Neural cell (in vitro differentiated cells): Measurements from ENCODE around the gene ARHGEF4. TPM values are rescaled to one million over a fixed set of nuclear protein-coding genes. Genes with fewer than 3 reads are reported as not detected.

Source experiments
- H2AFZ ChIP-seq: fragments of 200-600, 300-800 bp; sonication (generic), shearing (Covaris generic); 2 replicates; pipeline ENCODE4 v1.6.0; 2014; ENCODE audit warnings: low read depth, mild to moderate bottlenecking, antibody characterized with exemption, low read length, moderate library complexity
- H3F3A ChIP-seq: fragments of 200-600 bp; shearing (Covaris generic); 2 replicates; pipeline ENCODE4 v1.6.1; 2016; ENCODE audit warnings: mild to moderate bottlenecking, moderate library complexity, mixed read lengths, antibody characterized with exemption, low read length; ENCODE audit not compliant: insufficient read depth, poor library complexity, severe bottlenecking
- H3K27ac ChIP-seq: fragments of 200-600, 300-800 bp; sonication (generic), shearing (Covaris generic); 2 replicates; pipeline ENCODE4 v1.5.1; 2014; ENCODE audit warnings: mild to moderate bottlenecking, low read length, moderate library complexity
- H3K27me3 ChIP-seq: fragments of 300-800, 200-600 bp; sonication (generic), shearing (Covaris generic); 2 replicates; pipeline ENCODE4 v1.6.0; 2014; ENCODE audit warnings: mild to moderate bottlenecking, low read depth, low read length, moderate library complexity; ENCODE audit not compliant: insufficient read depth
- H3K36me3 ChIP-seq: fragments of 300-800, 200-600 bp; sonication (generic), shearing (Covaris generic); 2 replicates; pipeline ENCODE4 v1.5.1; 2014; ENCODE audit warnings: mild to moderate bottlenecking, antibody characterized with exemption, low read length, moderate library complexity; ENCODE audit not compliant: insufficient read depth
- H3K4me2 ChIP-seq: fragments of 300-800, 200-600 bp; sonication (generic), shearing (Covaris generic); 2 replicates; pipeline ENCODE4 v1.6.0; 2014; ENCODE audit warnings: mild to moderate bottlenecking, low read length
- H3K4me3 ChIP-seq: fragments of 300-800, 200-600 bp; sonication (generic), shearing (Covaris generic); 2 replicates; pipeline ENCODE4 v1.5.1; 2014; ENCODE audit warnings: mild to moderate bottlenecking, low read length, moderate library complexity
- H3K79me2 ChIP-seq: fragments of 200-600 bp; shearing (Covaris generic); replicated peaks from 2 replicates; pipeline ENCODE4 v1.6.0; 2014; ENCODE audit warnings: mild to moderate bottlenecking, low read length, moderate library complexity; ENCODE audit not compliant: insufficient read depth
- H3K9ac ChIP-seq: fragments of 300-800, 200-600 bp; sonication (generic), shearing (Covaris generic); 2 replicates; pipeline ENCODE4 v1.6.1; 2016; ENCODE audit warnings: mild to moderate bottlenecking, low read length, mixed read lengths
- H3K9me2 ChIP-seq: fragments of 200-600 bp; shearing (Covaris generic); 2 replicates; pipeline ENCODE4 v1.6.1; 2016; ENCODE audit warnings: mild to moderate bottlenecking, low read length, mixed read lengths; ENCODE audit not compliant: insufficient read depth
- H3K9me3 ChIP-seq: fragments of 200-600, 300-800 bp; sonication (generic), shearing (Covaris generic); 2 replicates; pipeline ENCODE4 v1.6.1; 2016; ENCODE audit warnings: mild to moderate bottlenecking, mixed run types, low read length, moderate library complexity, mixed read lengths
- H4K20me1 ChIP-seq: fragments of 200-600 bp; shearing (Covaris generic); 2 replicates; pipeline ENCODE4 v1.6.1; 2016; ENCODE audit warnings: mild to moderate bottlenecking, mixed run types; ENCODE audit not compliant: insufficient read depth
- CTCF ChIP-seq: fragments of 450-650 bp; IDR thresholded peaks from 2 replicates; pipeline ENCODE4 v1.5.1; 2014; ENCODE audit warnings: antibody characterized with exemption, mild to moderate bottlenecking, moderate library complexity; ENCODE audit not compliant: poor library complexity, severe bottlenecking
- EP300 ChIP-seq: fragments of 450-650 bp; conservative IDR thresholded peaks from 2 replicates; pipeline ENCODE4 v1.6.1; 2014; ENCODE audit warnings: antibody characterized with exemption, mild to moderate bottlenecking, moderate library complexity; ENCODE audit not compliant: poor library complexity, severe bottlenecking
- EZH2 ChIP-seq: fragments of 200-600, 300-800 bp; shearing (Covaris generic), sonication (generic); IDR thresholded peaks from 2 replicates; pipeline ENCODE4 v1.6.1; 2014; ENCODE audit warnings: antibody characterized with exemption, low read length, borderline replicate concordance, mild to moderate bottlenecking; ENCODE audit not compliant: insufficient read depth, poor library complexity, severe bottlenecking
- MXI1 ChIP-seq: fragments of 450-650 bp; conservative IDR thresholded peaks from 2 replicates; pipeline ENCODE4 v1.6.1; 2014; ENCODE audit warnings: antibody characterized with exemption, mild to moderate bottlenecking; ENCODE audit not compliant: poor library complexity, severe bottlenecking
- POLR2AphosphoS5 ChIP-seq: IDR thresholded peaks from 2 replicates; pipeline ENCODE4 v1.6.1; 2012
- RAD21 ChIP-seq: fragments of 450-650 bp; conservative IDR thresholded peaks from 2 replicates; pipeline ENCODE4 v1.6.1; 2014; ENCODE audit warnings: antibody characterized with exemption, mild to moderate bottlenecking, moderate library complexity
- REST ChIP-seq: IDR thresholded peaks from 2 replicates; pipeline ENCODE4 v1.6.1; 2012; ENCODE audit warnings: borderline replicate concordance
- SMC3 ChIP-seq: fragments of 450-650 bp; conservative IDR thresholded peaks from 2 replicates; pipeline ENCODE4 v1.6.1; 2014; ENCODE audit warnings: antibody characterized with exemption, mild to moderate bottlenecking, moderate library complexity; ENCODE audit not compliant: poor library complexity
- TAF1 ChIP-seq: IDR thresholded peaks from 2 replicates; pipeline ENCODE4 v1.6.1; 2012; ENCODE audit warnings: low read depth
- polyA plus RNA-seq: library from polyadenylated mRNA; depleted of rRNA; stranded (reverse); fragments of >200 nt; gene quantifications from 2 replicates; pipeline ENCODE4 v1.2.3, GENCODE V29; 2014

The ARHGEF4 gene
- polyA plus RNA-seq, 1 donor from 2014 or later, result 45.9 TPM

GRCh38 chr2:130878933-130879332 is 42.2 kb downstream of the ARHGEF4 start:
- Histone ChIP-seq H3K4me3 (no peak overlapping the region), H4K20me1 (no peaks in the 10 kb centered on the region), H2AFZ (no peak overlapping the region), H3K4me2 (no peak overlapping the region), H3F3A (no peaks in the 10 kb centered on the region), H3K9me2 (no peaks in the 10 kb centered on the region), H3K9me3 (no peaks in the 10 kb centered on the region), H3K36me3 (no peaks in the 10 kb centered on the region), H3K79me2 (no peaks in the 10 kb centered on the region), H3K27me3 (no peaks in the 10 kb centered on the region), H3K9ac (no peak overlapping the region), H3K27ac (no peak overlapping the region)
- TF ChIP-seq POLR2AphosphoS5 (no peak), REST (no peak), EZH2 (no peak), RAD21 (no peak), TAF1 (no peak), MXI1 (no peak), EP300 (no peak), CTCF (no peak), SMC3 (no peak)

GRCh38 chr2:130882111-130882690 is 45.5 kb downstream of the ARHGEF4 start:
- no peak overlapping the region for H2AFZ ChIP-seq
- no peaks in the 10 kb centered on the region for H3K9me3 ChIP-seq
- TF ChIP-seq MXI1, result no peak
- TF ChIP-seq POLR2AphosphoS5, result no peak
- no peak for TF ChIP-seq RAD21
- no peak for TF ChIP-seq SMC3
- no peak for TF ChIP-seq EP300
- TF ChIP-seq REST, result no peak
- TF ChIP-seq EZH2, result no peak
- no peak for TF ChIP-seq TAF1
- TF ChIP-seq CTCF, result no peak

More at GRCh38 chr2:130882111-130882690, 45.5 kb downstream of the ARHGEF4 start:
- no peak overlapping the region for H3K27ac ChIP-seq
- no peaks in the 10 kb centered on the region for H3F3A ChIP-seq
- no peaks in the 10 kb centered on the region for H3K27me3 ChIP-seq
- no peak overlapping the region for H3K9ac ChIP-seq
- H4K20me1 ChIP-seq, result no peaks in the 10 kb centered on the region
- no peaks in the 10 kb centered on the region for H3K79me2 ChIP-seq
- H3K4me3 ChIP-seq, result no peak overlapping the region
- no peaks in the 10 kb centered on the region for H3K36me3 ChIP-seq
- no peak overlapping the region for H3K4me2 ChIP-seq
- no peaks in the 10 kb centered on the region for H3K9me2 ChIP-seq
